ENCODE results near the gene RNF130.

The RNF130 gene

GRCh38 chr5:179994583-179995323 lies 76.8 kb downstream of the RNF130 start:
- no peak for TF ChIP-seq ZBTB7A (IDR thresholded peaks at IDR 0.05; ENCODE audit: low read depth)
- no peak for TF ChIP-seq YY1 (IDR thresholded peaks at IDR 0.05; ENCODE audit: low read depth)
- TF ChIP-seq EP300 (IDR thresholded peaks at IDR 0.05; ENCODE audit: borderline replicate concordance), result no peak
- TF ChIP-seq CREB1 (IDR thresholded peaks at IDR 0.05; ENCODE audit: low read depth), result no peak
- no peak for TF ChIP-seq USF1 (IDR thresholded peaks at IDR 0.05)
- TF ChIP-seq EGR1 (IDR thresholded peaks at IDR 0.05), result no peak
- no peak for TF ChIP-seq TAF1 (IDR thresholded peaks at IDR 0.05; ENCODE audit: low read depth)
- no peak for TF ChIP-seq FOXM1 (IDR thresholded peaks at IDR 0.05; ENCODE audit: borderline replicate concordance, low read depth)
- TF ChIP-seq TCF12 (IDR thresholded peaks at IDR 0.05; ENCODE audit: low read depth), result no peak
- no peak for TF ChIP-seq CEBPB (IDR thresholded peaks at IDR 0.05)
- no peak for TF ChIP-seq NFIC (IDR thresholded peaks at IDR 0.05)
- TF ChIP-seq, protein P1, sequence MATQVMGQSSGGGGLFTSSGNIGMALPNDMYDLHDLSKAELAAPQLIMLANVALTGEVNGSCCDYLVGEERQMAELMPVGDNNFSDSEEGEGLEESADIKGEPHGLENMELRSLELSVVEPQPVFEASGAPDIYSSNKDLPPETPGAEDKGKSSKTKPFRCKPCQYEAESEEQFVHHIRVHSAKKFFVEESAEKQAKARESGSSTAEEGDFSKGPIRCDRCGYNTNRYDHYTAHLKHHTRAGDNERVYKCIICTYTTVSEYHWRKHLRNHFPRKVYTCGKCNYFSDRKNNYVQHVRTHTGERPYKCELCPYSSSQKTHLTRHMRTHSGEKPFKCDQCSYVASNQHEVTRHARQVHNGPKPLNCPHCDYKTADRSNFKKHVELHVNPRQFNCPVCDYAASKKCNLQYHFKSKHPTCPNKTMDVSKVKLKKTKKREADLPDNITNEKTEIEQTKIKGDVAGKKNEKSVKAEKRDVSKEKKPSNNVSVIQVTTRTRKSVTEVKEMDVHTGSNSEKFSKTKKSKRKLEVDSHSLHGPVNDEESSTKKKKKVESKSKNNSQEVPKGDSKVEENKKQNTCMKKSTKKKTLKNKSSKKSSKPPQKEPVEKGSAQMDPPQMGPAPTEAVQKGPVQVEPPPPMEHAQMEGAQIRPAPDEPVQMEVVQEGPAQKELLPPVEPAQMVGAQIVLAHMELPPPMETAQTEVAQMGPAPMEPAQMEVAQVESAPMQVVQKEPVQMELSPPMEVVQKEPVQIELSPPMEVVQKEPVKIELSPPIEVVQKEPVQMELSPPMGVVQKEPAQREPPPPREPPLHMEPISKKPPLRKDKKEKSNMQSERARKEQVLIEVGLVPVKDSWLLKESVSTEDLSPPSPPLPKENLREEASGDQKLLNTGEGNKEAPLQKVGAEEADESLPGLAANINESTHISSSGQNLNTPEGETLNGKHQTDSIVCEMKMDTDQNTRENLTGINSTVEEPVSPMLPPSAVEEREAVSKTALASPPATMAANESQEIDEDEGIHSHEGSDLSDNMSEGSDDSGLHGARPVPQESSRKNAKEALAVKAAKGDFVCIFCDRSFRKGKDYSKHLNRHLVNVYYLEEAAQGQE (IDR thresholded peaks at IDR 0.05; ENCODE audit: low read depth), result no peak
- no peak for TF ChIP-seq RAD21 (IDR thresholded peaks at IDR 0.05; ENCODE audit: low read depth)
- no peak for TF ChIP-seq TEAD4 (IDR thresholded peaks at IDR 0.05)
- TF ChIP-seq, protein P2, sequence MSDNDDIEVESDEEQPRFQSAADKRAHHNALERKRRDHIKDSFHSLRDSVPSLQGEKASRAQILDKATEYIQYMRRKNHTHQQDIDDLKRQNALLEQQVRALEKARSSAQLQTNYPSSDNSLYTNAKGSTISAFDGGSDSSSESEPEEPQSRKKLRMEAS (IDR thresholded peaks at IDR 0.05), result no peak

GRCh38 chr5:179991106-179991505 lies 80.5 kb downstream of the RNF130 start:
- TF ChIP-seq, protein P1 (IDR thresholded peaks at IDR 0.05; ENCODE audit: low read depth), result no peak
- TF ChIP-seq NFIC (IDR thresholded peaks at IDR 0.05) (no peak), ZBTB7A (IDR thresholded peaks at IDR 0.05; ENCODE audit: low read depth) (no peak), RAD21 (IDR thresholded peaks at IDR 0.05; ENCODE audit: low read depth) (no peak), TAF1 (IDR thresholded peaks at IDR 0.05; ENCODE audit: low read depth) (no peak), TCF12 (IDR thresholded peaks at IDR 0.05; ENCODE audit: low read depth) (no peak), YY1 (IDR thresholded peaks at IDR 0.05; ENCODE audit: low read depth) (no peak), FOXM1 (IDR thresholded peaks at IDR 0.05; ENCODE audit: borderline replicate concordance, low read depth) (no peak), CEBPB (IDR thresholded peaks at IDR 0.05) (no peak), CREB1 (IDR thresholded peaks at IDR 0.05; ENCODE audit: low read depth) (no peak), USF1 (IDR thresholded peaks at IDR 0.05) (no peak), TEAD4 (IDR thresholded peaks at IDR 0.05) (no peak)

GRCh38 chr5:179986328-179986727 lies 85.2 kb downstream of the RNF130 start:
- TF ChIP-seq TEAD4 (IDR thresholded peaks at IDR 0.05) (no peak), TCF12 (IDR thresholded peaks at IDR 0.05; ENCODE audit: low read depth) (no peak), RAD21 (IDR thresholded peaks at IDR 0.05; ENCODE audit: low read depth) (peak; percentile 25; the same call in 1 of the 2 replicates), TAF1 (IDR thresholded peaks at IDR 0.05; ENCODE audit: low read depth) (no peak), USF1 (IDR thresholded peaks at IDR 0.05) (0 out of 2 replicates have a peak, but pooled peaks have one; percentile 13), CREB1 (IDR thresholded peaks at IDR 0.05; ENCODE audit: low read depth) (no peak), CEBPB (IDR thresholded peaks at IDR 0.05) (no peak), YY1 (IDR thresholded peaks at IDR 0.05; ENCODE audit: low read depth) (no peak), ZBTB7A (IDR thresholded peaks at IDR 0.05; ENCODE audit: low read depth) (no peak), EP300 (IDR thresholded peaks at IDR 0.05; ENCODE audit: borderline replicate concordance) (no peak)
- TF ChIP-seq, protein P2 (IDR thresholded peaks at IDR 0.05), result no peak
- TF ChIP-seq, protein P1 (IDR thresholded peaks at IDR 0.05; ENCODE audit: low read depth), result no peak
